Pulmonary artery endothelial cell (primary cell): ENCODE measurements around the gene ITPK1. TPM values are rescaled to one million over a fixed set of nuclear protein-coding genes. Genes with fewer than 3 reads are reported as not detected.

Experiments used
- DNase-seq: peaks from one replicate; pipeline ENCODE4 v3.0.0-alpha.2; 2011; ENCODE audit warnings: low read depth, low spot score
- total RNA-seq: library from RNA; depleted of rRNA; stranded (reverse); fragments of >200 nt; gene quantifications from 2 replicates; pipeline ENCODE4 v1.2.3, GENCODE V29; 2014

ITPK1 gene
- total RNA-seq, 1 donor from 2014 or later, result 28.1 TPM

- no peak for DNase-seq
Measured at GRCh38 chr14:92991536-92991935, 124.2 kb downstream of the ITPK1 start.

GRCh38 chr14:92990456-92991430 lies 125.0 kb downstream of the ITPK1 start:
- DNase-seq, result no peak

- no peak for DNase-seq
Measured at GRCh38 chr14:92988786-92989755, 126.7 kb downstream of the ITPK1 start.

- DNase-seq, result no peak
Measured at GRCh38 chr14:92987713-92988510, 127.8 kb downstream of the ITPK1 start.

- no peak for DNase-seq
Measured at GRCh38 chr14:92987148-92987570, 128.6 kb downstream of the ITPK1 start.

GRCh38 chr14:92986254-92987147 lies 129.2 kb downstream of the ITPK1 start:
- DNase-seq, result no peak

- DNase-seq, result no peak
Measured at GRCh38 chr14:92985521-92985920, 130.2 kb downstream of the ITPK1 start.

GRCh38 chr14:92984896-92985295 lies 130.8 kb downstream of the ITPK1 start:
- DNase-seq, result no peak

GRCh38 chr14:92984082-92984788 lies 131.5 kb downstream of the ITPK1 start:
- no peak for DNase-seq

- DNase-seq, result no peak
Measured at GRCh38 chr14:92982956-92983355, 132.8 kb downstream of the ITPK1 start.

GRCh38 chr14:92981726-92982125 lies 134.0 kb downstream of the ITPK1 start:
- DNase-seq, result no peak

GRCh38 chr14:92980866-92981265 lies 134.9 kb downstream of the ITPK1 start:
- no peak for DNase-seq

- DNase-seq, result no peak
Measured at GRCh38 chr14:92978229-92979021, 137.3 kb downstream of the ITPK1 start.

GRCh38 chr14:92976268-92976667 lies 139.5 kb downstream of the ITPK1 start:
- DNase-seq, result no peak

GRCh38 chr14:92974541-92975345 lies 141.0 kb downstream of the ITPK1 start:
- no peak for DNase-seq

GRCh38 chr14:92973798-92974372 lies 141.8 kb downstream of the ITPK1 start:
- DNase-seq, result no peak

- no peak for DNase-seq
Measured at GRCh38 chr14:92973261-92973797, 142.4 kb downstream of the ITPK1 start.
